ENCODE data around the gene MBNL1.

MBNL1 gene

GRCh38 chr3:152402695-152403451 lies 134.1 kb downstream of the MBNL1 start:
- no peak for DNase-seq (ENCODE audit: extremely low spot score)
- CTCF ChIA-PET: interaction anchor here (0.6 to 6.0 kb wide), 3 partner anchors 11 to 1075 kb away, joined by 3 to 31 read pairs (median 3); no protein-coding TSS in a partner anchor
- TF ChIP-seq, protein P1, sequence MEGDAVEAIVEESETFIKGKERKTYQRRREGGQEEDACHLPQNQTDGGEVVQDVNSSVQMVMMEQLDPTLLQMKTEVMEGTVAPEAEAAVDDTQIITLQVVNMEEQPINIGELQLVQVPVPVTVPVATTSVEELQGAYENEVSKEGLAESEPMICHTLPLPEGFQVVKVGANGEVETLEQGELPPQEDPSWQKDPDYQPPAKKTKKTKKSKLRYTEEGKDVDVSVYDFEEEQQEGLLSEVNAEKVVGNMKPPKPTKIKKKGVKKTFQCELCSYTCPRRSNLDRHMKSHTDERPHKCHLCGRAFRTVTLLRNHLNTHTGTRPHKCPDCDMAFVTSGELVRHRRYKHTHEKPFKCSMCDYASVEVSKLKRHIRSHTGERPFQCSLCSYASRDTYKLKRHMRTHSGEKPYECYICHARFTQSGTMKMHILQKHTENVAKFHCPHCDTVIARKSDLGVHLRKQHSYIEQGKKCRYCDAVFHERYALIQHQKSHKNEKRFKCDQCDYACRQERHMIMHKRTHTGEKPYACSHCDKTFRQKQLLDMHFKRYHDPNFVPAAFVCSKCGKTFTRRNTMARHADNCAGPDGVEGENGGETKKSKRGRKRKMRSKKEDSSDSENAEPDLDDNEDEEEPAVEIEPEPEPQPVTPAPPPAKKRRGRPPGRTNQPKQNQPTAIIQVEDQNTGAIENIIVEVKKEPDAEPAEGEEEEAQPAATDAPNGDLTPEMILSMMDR (IDR thresholded peaks at IDR 0.05; ENCODE audit: control extremely low read depth, extremely low read depth, low read depth, missing control alignments): no peak
- POLR2A ChIA-PET: no interaction called here

DNA sequence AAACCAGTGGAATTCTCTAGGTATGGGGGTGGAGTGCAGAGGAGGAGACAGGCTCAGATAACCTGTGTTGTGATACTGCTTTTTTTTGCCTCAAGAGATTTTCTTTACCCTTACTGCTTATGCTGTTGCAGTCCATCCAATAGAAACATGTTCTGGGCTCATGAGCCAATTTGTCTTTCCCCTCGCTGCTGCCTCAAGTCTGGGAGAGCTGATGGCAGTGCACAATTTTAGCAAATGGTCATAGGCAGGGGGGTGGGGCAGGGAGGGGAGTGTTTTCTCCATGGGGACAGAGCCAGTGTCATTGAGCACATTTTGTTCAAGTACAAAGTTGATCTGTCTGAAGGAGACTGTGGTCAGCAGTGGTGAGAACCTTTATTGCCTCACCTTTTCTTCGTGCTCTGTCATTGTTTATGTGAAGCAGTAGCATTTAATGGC lies 134.9 kb downstream of the MBNL1 start:
- POLR2A ChIA-PET: no interaction called here
- CTCF ChIA-PET: interaction anchor here (6.0 kb wide), 1 partner anchor 12 kb away, joined by 31 read pairs; no protein-coding TSS in a partner anchor

DNA sequence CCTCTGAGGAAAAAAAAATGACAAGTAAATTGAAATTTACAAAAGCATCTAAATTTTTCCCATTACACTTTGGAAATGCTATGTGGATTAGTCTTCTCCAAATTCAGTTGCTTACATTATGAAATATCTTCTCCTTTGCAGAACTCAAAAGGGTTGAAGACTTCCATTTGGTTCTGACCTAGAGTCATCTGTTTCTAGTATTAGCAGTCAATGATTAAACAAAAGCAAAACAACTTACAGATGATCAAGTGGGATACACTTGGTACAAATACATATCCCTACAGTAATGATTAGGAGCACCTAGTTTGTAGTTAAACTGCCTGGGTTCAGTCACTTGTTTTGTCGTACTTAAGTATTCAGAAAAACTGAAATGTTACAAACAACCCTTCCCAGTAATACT lies 136.2 kb downstream of the MBNL1 start:
- TF ChIP-seq, protein P1 (IDR thresholded peaks at IDR 0.05; ENCODE audit: control extremely low read depth, extremely low read depth, low read depth, missing control alignments): no peak
- ChIA-PET POLR2A (no interaction called here), CTCF (no interaction called here)
- no peak for DNase-seq (ENCODE audit: extremely low spot score)

More for the DNA sequence above, 134.9 kb downstream of the MBNL1 start:
- DNase-seq (ENCODE audit: extremely low spot score): no peak
- TF ChIP-seq, protein P1 (IDR thresholded peaks at IDR 0.05; ENCODE audit: control extremely low read depth, extremely low read depth, low read depth, missing control alignments): no peak

DNA sequence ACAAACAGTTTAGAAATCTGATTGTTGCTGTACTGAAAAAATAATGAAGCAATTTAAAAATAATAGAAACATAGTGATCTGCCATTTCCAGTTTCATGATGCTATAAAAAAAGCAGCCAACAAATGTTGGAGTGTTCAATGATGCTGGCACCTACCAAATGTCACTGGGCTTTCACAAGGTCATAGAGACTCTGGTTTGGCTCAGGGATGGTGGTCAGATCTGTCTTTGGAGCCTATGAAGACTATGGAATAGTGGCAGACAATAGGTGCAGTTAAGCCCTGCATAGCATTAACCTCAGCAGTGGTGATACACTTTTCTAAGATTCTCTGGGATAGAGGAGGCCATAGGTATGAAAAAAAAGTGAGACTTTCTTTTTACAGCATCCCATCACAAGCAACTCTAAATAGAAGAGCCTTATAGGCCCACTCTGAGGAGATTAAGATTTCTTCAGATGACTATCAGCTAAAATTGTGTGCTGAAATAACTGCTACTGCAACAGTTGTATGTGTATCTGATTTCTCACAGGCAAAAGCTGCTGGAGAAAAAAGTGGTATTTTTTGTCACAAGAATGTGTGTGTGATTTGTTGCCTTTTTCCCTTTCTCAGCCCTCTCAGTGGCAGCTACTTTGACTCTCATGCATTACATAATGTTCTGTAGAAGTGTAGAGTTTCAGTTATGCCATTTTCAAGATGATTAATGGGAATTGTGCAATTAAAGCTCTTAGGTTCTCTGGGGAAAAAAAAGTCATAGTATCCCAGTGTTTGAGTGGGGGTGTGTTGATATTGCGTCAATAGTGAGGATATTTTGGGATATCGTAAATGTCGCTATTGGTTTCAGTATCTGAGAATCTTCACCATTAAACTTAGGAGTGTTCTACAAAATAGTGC lies 137.4 kb downstream of the MBNL1 start:
- TF ChIP-seq, protein P1 (IDR thresholded peaks at IDR 0.05; ENCODE audit: control extremely low read depth, extremely low read depth, low read depth, missing control alignments): no peak
- POLR2A ChIA-PET: no interaction called here
- DNase-seq (ENCODE audit: extremely low spot score): no peak
- CTCF ChIA-PET: interaction anchor here (0.9 to 1.3 kb wide), 2 partner anchors 23 to 223 kb away, joined by 3 read pairs; no protein-coding TSS in a partner anchor

- no peak for DNase-seq (ENCODE audit: extremely low spot score)
- POLR2A ChIA-PET: no interaction called here
- TF ChIP-seq, protein P1 (IDR thresholded peaks at IDR 0.05; ENCODE audit: control extremely low read depth, extremely low read depth, low read depth, missing control alignments): no peak
- CTCF ChIA-PET: interaction anchor here (1.3 to 1.5 kb wide), 3 partner anchors 19 to 31 kb away, joined by 3 to 4 read pairs (median 4); no protein-coding TSS in a partner anchor
Measured at GRCh38 chr3:152413240-152413639, 144.5 kb downstream of the MBNL1 start.
